ENCODE data around the gene RFX8. TPM values are rescaled to one million over a fixed set of nuclear protein-coding genes. Genes with fewer than 3 reads are reported as not detected.

Gene RFX8
- total and polyA plus RNA-seq, 2 of the 8 experiments (the other 6 are each of a cell fraction or from before 2014, with no cell fraction given): 0.60 to 0.97 TPM

- H2BK5ac ChIP-seq (ENCODE audit: low read depth, low read length): no peak overlapping the region
- no peaks in the 10 kb centered on the region for H3K9me3 ChIP-seq (ENCODE audit: insufficient read depth in 2 of 2, low read depth in 1 of 2, low read length in 1 of 2)
- no peak overlapping the region for H4K8ac ChIP-seq (ENCODE audit: extremely low read depth, insufficient read depth, low read length)
- H2BK20ac ChIP-seq (ENCODE audit: low read length): no peak overlapping the region
- POLR2A ChIA-PET (ENCODE audit: partially characterized antibody): no interaction called here
- H2BK120ac ChIP-seq (replicated peaks; ENCODE audit: low read depth, low read length): no peak overlapping the region
- H4K20me1 ChIP-seq (replicated peaks in 1 of 2; ENCODE audit: control insufficient read depth in 1 of 2, insufficient read depth in 2 of 2, low read length in 2 of 2): no peaks in the 10 kb centered on the region
- no peak overlapping the region for H3K4me2 ChIP-seq (ENCODE audit: insufficient read depth in 1 of 2, low read depth in 2 of 2, low read length in 2 of 2)
- 78% methylated on average over 5 of the region's 5 CpGs; no CpG with 5 or more reads in 1 of the 2 experiments for WGBS, 2 experiments (ENCODE audit: extremely low coverage in 1 of 2, insufficient coverage in 1 of 2, insufficient read length in 1 of 2, insufficient replicate concordance in 2 of 2, low coverage in 1 of 2, low lambda C conversion rate in 2 of 2, missing lambda C conversion rate in 1 of 2)
- H3K4ac ChIP-seq (replicated peaks; ENCODE audit: insufficient read length, low read depth, low read length): no peak overlapping the region
- no peak overlapping the region for H3K56ac ChIP-seq (replicated peaks; ENCODE audit: insufficient read length, low read depth, low read length)
- FAIRE-seq (no peak), DNase-seq (ENCODE audit: low read depth in 1 of 2, low spot score in 2 of 2) (no peak)
- no peak overlapping the region for H2BK15ac ChIP-seq (ENCODE audit: low read length)
- no peak overlapping the region for H3K9ac ChIP-seq (replicated peaks in 1 of 4; ENCODE audit: extremely low read depth in 1 of 4, low read depth in 3 of 4, low read length in 3 of 4)
- H3K79me1 ChIP-seq (ENCODE audit: low read depth, low read length): no peaks in the 10 kb centered on the region
- H2AK5ac ChIP-seq (ENCODE audit: low read depth, low read length): no peak overlapping the region
- no peak overlapping the region for H2BK12ac ChIP-seq (ENCODE audit: low read depth, low read length)
- H3K4me1 ChIP-seq (replicated peaks in 1 of 4; ENCODE audit: control insufficient read depth in 3 of 4, insufficient read depth in 4 of 4, low read length in 3 of 4): peaks cover 1 to 7% (median 3%) of the 10 kb centered on the region in 4 experiments; a peak in 4 of 7 replicates
- H3K79me2 ChIP-seq (ENCODE audit: control insufficient read depth in 1 of 2, insufficient read depth in 2 of 2, low read length in 2 of 2): no peaks in the 10 kb centered on the region
- H3K27me3 ChIP-seq (replicated peaks in 1 of 4; ENCODE audit: control insufficient read depth in 3 of 4, extremely low read depth in 1 of 4, insufficient read depth in 3 of 4, low read length in 3 of 4): no peaks in the 10 kb centered on the region
- no peak overlapping the region for H4K5ac ChIP-seq (ENCODE audit: insufficient read length, low read depth, low read length)
- CTCF ChIA-PET (ENCODE audit: partially characterized antibody): interaction anchor here (0.6 to 3.3 kb wide), 6 partner anchors 12 to 322 kb away, joined by 3 to 15 read pairs (median 4); partner anchors contain the start of gene CREG2
- H3K4me3 ChIP-seq (ENCODE audit: extremely low read depth in 1 of 4, insufficient read depth in 2 of 4, low read depth in 3 of 4, low read length in 4 of 4): no peak overlapping the region
- no peak overlapping the region for H3K27ac ChIP-seq (ENCODE audit: low read depth, low read length)
- no peak overlapping the region for H3K23ac ChIP-seq (ENCODE audit: insufficient read length)
- H3K14ac ChIP-seq (ENCODE audit: insufficient read length): no peak overlapping the region
- H3K18ac ChIP-seq (ENCODE audit: extremely low read depth, low read length): no peak overlapping the region
- H2AFZ ChIP-seq (ENCODE audit: low read length): no peak overlapping the region
- H3K36me3 ChIP-seq (ENCODE audit: control insufficient read depth in 2 of 4, insufficient read depth in 4 of 4, low read length in 3 of 4): no peaks in the 10 kb centered on the region
- H3K23me2 ChIP-seq (ENCODE audit: low read depth, low read length): no peaks in the 10 kb centered on the region
- H4K91ac ChIP-seq (replicated peaks; ENCODE audit: insufficient read length, low read length): no peak overlapping the region
- TF ChIP-seq POU5F1 (IDR thresholded peaks at IDR 0.05; ENCODE audit: low read depth, low read length) (no peak), CTCF (IDR thresholded peaks at IDR 0.05; ENCODE audit: control extremely low read depth in 1 of 3, insufficient read depth in 1 of 3, low read depth in 1 of 3, low read length in 3 of 3) (peak in 1 of 3 experiments; percentile 22; a peak in 1 of 4 replicates), JUN (IDR thresholded peaks at IDR 0.05; ENCODE audit: low read depth, low read length) (no peak), RAD21 (IDR thresholded peaks at IDR 0.05 in 1 of 2, conservative IDR thresholded peaks at IDR 0.05 in 1 of 2; ENCODE audit: low read depth in 2 of 2, low read length in 2 of 2) (peak; percentile 23 to 30; a peak in 2 of 4 replicates), SIRT6 (IDR thresholded peaks at IDR 0.05; ENCODE audit: low read length) (no peak), HDAC6 (IDR thresholded peaks at IDR 0.05; ENCODE audit: low read depth, low read length) (no peak)
These were observed 73.0 kb downstream of the RFX8 start for GRCh38 chr2:101401906-101402305.

Data from H1 (cell line).